DMS153 (cell line): ENCODE data around the gene ONECUT2.

Experiments
- DNase-seq: peaks from one replicate; lab custom pipeline; 2025; lab: John Stamatoyannopoulos, UW

The ONECUT2 gene

DNA sequence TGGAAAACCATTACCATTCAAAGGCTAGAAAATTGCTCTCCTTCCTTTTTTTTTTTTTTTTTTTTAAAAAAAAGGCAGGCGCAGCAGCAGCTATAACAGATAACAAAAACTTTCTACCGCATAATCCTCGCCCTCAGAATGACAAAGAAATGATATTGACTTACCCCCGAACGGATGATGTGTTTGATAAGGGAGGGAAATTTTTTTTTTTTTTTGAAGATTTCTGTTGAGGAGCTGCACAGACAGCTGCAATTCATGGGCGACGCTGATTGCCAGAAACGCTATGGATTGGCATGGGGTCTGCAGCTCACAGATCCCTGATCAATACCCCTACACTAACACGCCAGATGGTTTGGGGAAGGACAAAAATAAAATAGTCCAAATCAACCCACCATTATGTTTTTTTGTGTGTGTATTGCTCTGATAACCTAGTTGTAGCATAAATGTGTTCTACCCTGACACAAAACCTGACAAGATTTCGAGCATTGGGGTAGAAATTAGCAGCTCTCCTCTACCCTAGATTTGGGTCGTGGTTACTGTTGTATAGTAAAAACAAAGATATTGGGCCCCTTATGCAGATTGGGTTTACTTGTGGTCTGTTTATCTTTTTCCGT is 3.6 kb upstream of the ONECUT2 start:
- DNase-seq: no peak

DNA sequence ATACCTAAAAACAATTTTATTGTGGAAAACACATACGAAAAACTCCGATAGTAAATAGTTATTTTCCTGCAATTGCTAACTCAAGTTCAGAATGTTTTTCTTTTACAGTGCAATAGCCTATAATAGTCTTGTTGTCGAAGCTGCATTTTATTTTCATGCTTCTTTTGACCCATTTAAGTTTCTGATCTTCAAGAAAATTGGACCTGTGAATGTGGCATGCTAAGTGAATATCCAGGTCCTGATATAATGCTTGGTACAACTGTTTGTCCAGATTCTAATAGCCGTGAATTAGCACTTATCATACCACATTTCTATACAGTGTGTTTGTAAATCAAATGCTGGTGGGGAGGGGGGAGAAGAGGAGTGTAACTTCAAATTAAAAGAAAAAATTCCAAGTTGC is 3.0 kb upstream of the ONECUT2 start:
- no peak for DNase-seq

DNA sequence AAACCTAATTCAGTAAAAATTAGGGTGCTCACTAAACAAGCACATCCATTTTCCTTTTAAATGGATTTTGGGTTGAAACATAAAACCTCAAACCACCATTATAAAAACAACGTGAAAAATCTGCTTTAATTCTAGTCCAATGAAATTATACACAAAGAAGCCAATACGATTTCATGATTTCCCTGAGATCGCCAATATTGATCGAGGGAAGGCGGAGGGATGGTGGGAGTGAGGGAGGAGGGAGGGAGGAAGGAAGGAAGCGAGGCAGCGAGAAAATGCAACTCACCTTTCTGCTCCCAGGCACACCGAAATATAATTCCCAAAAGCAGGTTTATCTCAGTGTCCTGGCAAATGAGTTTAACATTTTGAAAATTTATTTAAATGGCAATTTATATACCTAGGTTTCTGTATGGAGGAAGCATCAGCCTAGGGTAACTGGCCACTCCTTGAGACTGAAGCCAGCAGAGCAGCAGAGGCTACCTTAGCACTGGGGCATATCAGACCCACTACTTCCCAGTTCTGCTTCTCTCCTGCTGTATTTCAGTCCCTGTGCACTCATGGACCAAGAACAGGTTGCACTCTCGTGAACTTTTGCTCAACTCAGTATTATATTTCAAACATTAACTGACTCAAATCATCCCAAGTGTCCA is 2.3 kb upstream of the ONECUT2 start:
- DNase-seq: no peak

DNA sequence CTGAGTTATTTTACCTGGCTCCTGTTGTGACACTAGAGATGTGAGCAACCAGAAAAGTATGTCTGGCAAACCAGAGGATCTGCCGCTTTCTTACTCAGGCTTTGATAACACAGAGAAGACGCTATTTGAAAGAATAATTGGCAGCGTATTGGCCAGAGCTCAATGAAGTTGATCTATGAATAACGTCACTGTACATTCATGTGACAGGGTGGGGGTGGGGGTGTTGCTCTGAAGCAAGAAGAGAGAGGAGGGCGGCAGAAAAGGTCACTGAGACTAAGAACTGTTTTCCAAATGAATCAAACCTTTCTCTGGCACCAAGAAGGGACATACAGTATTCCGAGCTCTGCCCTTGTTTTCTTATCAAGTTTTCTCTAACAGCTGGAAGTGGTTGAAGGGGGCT is 1.7 kb upstream of the ONECUT2 start:
- no peak for DNase-seq

DNA sequence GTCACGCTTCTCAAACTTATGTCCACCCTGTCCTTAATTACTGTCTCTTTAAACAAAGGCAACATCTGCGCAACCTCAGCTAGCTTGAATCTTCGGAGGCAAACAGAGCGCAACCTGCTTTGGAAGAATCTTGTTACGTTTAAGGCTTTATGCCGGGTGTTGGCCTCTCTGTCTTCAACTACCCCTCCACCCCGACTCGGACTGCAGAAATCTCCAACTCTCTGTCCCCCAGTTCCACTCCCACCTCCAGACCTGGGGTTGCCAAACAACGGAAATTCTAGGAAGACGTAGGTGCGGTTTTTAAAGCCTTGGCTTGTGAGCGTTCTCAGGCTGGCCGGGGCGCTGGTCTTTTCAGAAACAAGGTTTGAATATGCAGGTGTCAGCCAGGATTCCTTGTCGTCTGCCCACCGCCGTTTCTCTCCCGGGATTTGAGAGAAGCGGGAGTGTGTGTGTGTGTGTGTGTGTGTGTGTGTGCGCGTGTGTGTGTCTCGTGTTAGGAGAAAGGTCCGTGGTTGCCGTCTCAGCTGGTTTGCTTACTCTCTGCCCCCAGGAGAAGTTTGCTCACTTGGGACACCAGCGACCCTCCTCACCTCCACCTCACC is 1.1 kb upstream of the ONECUT2 start:
- DNase-seq: no peak

DNA sequence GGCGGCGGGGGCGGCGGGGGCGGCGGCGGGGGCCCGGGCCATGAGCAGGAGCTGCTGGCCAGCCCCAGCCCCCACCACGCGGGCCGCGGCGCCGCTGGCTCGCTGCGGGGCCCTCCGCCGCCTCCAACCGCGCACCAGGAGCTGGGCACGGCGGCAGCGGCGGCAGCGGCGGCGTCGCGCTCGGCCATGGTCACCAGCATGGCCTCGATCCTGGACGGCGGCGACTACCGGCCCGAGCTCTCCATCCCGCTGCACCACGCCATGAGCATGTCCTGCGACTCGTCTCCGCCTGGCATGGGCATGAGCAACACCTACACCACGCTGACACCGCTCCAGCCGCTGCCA is 644 bp downstream of the ONECUT2 start:
- DNase-seq: no peak

DNA sequence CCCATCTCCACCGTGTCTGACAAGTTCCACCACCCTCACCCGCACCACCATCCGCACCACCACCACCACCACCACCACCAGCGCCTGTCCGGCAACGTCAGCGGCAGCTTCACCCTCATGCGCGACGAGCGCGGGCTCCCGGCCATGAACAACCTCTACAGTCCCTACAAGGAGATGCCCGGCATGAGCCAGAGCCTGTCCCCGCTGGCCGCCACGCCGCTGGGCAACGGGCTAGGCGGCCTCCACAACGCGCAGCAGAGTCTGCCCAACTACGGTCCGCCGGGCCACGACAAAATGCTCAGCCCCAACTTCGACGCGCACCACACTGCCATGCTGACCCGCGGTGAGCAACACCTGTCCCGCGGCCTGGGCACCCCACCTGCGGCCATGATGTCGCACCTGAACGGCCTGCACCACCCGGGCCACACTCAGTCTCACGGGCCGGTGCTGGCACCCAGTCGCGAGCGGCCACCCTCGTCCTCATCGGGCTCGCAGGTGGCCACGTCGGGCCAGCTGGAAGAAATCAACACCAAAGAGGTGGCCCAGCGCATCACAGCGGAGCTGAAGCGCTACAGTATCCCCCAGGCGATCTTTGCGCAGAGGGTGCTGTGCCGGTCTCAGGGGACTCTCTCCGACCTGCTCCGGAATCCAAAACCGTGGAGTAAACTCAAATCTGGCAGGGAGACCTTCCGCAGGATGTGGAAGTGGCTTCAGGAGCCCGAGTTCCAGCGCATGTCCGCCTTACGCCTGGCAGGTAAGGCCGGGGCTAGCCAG is 1.2 kb downstream of the ONECUT2 start:
- no peak for DNase-seq

DNA sequence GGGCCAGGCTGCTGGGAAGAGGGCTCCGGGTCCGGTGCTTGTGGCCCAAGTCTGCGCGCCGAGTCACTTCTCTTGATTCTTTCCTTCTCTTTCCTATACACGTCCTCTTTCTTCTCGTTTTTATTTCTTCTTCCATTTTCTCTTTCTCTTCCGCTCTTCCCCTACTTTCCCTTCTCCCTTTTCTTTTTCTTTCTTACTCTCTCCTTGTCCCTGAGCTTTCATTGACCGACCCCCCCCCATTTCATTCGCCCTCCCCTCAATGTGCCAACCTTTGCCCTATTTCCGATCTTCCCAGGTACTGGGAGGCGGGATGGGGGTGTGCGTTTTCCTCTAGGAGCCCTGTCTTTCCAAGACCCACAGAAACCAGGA is 1.8 kb downstream of the ONECUT2 start:
- DNase-seq: no peak

DNA sequence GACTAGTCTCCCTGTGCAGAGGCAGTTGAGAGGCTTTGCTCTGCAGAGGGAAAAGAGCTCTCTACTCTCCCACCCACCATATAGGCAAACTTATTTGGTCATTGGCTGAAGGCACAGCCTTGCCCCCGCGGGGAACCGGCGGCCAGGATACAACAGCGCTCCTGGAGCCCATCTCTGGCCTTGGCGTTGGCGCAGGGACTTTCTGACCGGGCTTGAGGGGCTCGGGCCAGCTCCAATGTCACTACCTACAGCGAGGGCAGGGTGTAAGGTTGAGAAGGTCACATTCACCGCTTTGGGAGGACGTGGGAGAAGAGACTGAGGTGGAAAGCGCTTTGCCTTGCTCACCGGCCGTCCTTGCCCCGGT is 2.2 kb downstream of the ONECUT2 start:
- no peak for DNase-seq

DNA sequence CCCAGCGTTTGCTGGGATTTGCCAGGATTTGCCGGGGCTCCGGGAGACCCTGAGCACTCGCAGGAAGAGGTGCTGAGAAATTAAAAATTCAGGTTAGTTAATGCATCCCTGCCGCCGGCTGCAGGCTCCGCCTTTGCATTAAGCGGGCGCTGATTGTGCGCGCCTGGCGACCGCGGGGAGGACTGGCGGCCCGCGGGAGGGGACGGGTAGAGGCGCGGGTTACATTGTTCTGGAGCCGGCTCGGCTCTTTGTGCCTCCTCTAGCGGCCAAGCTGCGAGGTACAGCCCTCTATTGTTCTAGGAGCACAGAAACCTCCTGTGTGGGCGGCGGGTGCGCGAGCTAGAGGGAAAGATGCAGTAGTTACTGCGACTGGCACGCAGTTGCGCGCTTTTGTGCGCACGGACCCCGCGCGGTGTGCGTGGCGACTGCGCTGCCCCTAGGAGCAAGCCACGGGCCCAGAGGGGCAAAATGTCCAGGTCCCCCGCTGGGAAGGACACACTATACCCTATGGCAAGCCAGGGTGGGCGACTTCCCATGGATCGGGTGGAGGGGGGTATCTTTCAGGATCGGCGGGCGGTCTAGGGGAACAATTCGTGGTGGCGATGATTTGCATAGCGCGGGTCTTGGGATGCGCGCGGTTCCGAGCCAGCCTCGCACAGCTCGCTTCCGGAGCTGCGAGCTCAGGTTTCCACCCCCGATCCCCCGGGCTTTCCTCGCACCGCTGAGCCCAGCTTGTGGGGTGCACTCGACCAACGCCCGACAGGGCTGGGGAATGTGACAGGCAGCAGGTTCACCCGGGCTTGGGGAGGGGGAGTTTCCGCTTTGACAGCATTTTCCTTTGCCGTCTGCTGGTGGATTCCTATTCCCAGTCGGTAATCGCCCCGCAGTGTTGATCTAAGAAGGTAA is 2.8 kb downstream of the ONECUT2 start:
- peak; percentile 83 for DNase-seq

DNA sequence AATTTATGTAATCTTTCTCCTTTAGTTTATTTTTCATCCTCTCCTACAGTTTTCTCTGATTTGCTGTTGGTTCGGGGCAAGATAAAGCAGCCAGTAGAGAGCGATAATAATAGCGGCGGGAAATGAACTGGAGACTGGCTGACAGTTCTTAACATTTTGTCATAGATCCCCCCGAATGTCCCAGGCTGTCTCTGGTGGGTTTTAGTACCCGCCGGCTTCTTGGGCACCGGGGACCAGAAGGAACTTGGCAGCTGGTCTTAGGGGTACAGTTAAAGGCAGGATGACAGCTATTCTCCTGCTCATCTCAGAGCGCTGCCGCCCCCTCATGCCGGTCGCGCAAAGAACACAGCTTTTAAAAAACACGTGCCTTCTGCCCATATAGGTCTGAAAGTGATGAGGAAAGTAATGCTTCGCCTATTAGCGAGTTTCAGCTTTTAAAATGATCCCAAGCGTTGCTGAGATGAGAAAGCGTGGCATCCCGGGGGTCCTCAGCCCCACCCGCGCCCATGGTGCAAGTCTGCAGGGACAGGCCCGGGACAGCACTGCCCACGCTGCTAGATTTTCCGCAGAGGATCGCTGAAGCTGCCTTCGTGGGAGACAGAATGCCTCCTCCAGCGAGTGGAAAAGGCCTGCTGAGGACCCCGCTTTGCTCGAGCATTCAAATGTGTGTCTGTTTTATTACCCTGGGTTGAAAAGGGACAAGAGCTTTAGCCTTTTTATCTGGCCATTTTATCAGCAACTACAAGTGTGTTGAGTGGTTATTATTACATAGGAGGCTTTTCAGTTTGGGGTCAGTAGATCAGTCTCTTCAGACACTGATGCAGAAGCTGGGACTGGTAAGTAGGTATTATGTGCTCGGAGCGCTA is 3.8 kb downstream of the ONECUT2 start:
- DNase-seq: no peak

DNA sequence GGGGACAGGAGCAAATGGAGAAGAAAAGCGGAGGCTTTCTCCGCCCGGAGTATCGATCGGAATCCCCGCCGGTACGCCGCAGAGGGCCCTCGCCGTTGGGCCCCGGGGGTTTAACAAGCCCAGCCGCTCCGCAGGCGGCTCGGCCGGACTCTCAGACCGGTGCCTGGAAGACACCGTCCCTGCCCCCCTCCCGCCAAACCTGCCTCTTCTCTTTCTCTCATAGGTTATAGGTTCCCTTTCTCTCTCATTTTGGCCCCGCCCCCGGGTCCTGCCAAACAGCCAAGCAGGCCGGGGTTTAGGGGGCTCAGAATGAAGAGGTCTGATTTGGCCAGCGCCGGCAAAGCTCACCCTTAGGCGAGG is 4.4 kb downstream of the ONECUT2 start:
- DNase-seq: no peak

DNA sequence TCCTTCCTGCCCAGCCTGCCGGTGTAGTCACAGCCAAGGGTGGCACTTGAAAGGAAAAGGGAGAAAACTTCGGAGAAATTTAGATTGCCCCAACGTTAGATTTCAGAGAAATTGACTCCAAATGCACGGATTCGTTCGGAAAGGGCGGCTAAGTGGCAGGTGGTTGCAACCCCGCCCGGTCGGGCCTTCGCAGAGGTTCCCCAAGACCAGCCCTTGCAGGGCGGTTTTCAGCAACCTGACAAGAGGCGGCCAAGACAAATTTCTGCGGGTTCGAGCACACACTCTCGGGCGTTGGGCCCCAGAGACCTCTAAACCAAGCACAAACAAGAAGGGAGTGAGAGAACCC is 4.8 kb downstream of the ONECUT2 start:
- no peak for DNase-seq

DNA sequence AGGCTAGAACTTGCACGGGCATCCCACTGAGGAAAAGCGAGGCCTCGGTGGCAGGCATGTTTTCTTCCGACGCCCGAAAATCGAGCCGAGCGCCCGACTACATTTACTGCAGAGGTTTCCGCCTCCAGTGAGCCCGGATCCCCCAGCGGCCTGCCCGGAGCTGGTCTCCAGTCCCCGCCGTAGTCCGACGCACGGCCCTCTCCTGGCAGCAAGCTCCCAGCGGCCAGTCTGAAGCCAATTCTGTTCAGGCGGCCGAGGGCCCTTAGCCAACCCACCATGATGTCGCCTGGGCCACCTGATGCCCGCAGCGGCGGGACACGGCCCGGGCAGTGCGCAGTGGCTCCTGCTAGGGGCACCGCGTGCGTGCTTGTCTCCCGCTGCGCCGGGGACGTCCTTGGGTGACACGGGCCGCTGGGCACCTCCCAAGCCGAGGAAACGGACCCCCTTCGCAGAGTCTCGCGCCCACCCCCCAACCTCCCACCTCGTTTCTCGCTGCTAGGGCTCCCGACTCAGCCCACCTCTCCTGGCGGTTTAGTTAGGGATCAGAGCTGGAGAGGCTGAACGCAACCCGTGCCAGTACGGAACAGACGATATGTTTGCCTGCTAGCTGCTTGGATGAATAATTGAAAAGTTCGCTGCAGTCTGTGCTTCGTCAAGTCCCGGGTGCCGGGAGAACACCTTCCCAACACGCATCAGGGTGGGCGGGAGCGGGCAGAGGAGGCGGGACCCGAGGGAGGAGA is 5.3 kb downstream of the ONECUT2 start:
- no peak for DNase-seq

DNA sequence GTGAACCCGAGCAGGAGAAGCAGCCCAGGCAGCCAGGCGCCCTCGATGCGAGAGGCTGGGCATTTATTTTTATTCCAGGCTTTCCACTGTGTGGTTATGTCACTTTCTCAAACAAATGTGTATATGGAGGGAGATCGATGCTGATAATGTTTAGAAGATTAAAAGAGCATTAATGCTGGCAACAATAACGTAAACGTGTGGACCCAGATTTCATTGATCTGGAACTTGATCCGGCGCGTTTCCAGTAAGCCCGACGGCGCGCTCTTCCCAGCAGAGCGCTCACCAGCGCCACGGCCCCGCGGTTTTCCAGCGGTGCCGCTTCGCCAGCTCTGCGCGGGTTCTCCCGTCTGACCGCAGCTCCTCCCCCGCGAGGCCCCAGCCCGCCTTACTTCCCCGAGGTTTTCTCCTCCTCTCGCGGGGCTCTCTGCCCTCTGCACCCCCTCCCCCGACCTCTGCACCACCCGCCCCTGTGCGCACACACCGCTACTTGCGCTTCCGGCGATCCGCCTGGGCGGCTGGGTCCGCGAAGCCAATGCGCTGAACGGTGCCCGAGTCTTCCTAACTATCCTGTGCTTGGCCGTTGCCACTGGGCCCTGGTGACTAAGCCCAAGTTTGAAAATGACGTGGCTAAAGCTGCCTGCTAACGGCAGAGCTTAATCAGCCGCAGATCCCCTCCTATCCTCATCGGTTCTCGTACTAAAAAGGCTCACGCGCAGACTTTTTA is 6.1 kb downstream of the ONECUT2 start:
- no peak for DNase-seq

DNA sequence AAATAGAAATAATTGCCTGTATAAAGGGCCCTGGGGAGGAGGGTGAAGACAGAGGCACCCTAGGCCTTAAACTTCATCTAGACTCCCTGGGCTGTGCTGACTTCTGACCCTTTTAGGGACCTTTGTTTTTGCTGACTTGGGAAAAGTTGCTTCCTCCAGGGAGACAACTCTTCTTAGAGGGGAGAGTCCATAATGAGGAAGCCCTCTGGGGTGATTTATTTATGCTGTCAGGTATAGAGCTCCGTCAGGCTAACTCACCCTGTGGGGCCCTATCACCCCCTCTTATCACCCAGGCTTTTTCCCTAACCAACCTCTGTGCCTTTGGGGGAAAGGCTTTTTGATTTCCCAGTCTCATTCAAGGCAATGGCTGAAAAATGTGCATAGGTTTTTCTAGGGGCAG is 8.1 kb downstream of the ONECUT2 start:
- DNase-seq: no peak

DNA sequence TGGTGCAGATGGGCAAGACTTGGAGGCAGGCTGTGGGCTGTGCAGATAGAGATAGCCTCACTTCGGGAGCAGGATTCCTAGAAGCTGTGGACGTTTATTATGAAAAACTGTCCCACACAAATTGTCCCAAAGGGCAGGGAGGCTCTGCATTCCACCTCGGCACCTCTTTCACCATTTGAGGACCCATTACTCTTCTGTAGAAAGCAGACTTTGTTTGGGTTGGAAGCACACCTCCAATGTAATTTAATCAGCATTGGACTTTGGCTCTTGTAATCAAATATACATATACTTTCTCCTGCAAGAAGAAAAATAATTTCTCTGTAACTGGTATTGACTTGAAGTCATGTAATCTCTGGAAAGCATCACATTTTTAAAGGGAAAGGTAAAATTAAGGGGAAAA is 8.5 kb downstream of the ONECUT2 start:
- DNase-seq: no peak

DNA sequence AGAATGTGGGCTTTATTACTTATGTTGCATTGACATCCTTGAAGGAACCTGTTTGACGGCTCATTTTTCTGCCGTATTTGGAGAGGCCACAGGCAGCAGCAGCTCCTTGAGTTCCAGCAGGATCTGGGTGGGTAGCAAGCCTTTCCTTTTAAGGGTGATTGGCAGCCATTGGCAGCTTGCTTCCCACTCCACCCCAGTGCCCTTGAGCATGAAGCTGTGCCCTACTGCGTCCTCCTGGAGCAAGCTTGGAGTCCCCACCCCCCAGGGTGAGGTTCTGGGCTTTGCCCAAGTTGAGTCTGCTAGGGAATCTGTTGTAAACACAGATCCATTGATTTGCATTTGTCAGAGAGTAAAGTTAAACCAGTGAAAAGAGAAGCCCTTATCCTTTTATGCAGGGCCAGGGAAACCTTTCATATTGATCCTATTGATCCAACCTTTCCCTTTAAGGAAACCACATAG is 9.2 kb downstream of the ONECUT2 start:
- no peak for DNase-seq

DNA sequence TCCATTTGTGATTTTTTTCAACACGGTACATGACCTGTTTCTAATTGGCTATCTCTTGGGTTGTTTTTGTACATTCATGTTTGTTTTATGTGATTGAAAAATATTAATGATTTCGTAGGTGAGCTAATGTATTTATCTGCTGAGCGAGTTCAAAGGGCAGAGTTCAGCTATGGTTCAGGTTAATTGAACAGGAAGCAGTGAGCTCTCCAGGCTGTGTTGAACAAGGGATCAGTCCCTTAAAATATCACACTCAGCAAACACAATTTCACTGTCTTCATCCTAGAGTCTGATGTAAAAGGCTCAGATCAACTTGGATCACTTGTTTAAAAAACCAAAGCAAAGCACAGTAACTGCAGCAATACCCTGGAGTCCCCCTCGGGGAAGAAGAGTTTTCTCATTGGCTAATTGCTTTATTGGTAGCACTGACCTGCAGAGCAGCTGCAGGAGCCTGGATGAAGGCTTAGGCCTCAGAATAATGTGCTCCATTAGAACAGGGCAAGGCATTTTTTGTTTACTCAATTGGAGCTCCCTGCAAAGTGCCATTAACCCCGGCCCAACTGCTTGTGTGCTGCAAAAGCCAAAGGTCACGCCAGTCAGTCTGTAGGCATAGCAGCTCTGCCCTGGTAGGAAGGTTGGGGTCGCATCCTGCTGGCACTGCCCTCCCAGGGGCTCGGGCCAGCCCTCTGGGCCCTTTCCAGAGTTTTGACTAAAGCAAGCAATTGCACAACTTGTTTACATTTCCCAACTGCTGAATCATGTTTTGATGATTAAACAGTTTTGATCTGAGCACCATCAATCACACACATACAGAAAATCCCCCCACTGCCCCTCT is 10.5 kb downstream of the ONECUT2 start:
- no peak for DNase-seq
